CD4-positive, alpha-beta T cell treated with Interleukin-1 beta for 1 hour (primary cell): ENCODE measurements around the gene TMEM186.
A peak's percentile ranks its signal among the peaks of the same experiment; 100 is the strongest.
"Not testable (repeated sequence)": the region's sequence is repeated elsewhere in the genome, so short reads cannot be mapped to it uniquely, and the experiment has no call there.

Source experiments
- DNase-seq, 2 donors: peaks; one replicate each; pipeline ENCODE4 v3.0.0-alpha.2; 2020 to 2022

TMEM186 gene, protein sequence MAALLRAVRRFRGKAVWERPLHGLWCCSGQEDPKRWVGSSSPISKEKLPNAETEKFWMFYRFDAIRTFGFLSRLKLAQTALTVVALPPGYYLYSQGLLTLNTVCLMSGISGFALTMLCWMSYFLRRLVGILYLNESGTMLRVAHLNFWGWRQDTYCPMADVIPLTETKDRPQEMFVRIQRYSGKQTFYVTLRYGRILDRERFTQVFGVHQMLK

DNA sequence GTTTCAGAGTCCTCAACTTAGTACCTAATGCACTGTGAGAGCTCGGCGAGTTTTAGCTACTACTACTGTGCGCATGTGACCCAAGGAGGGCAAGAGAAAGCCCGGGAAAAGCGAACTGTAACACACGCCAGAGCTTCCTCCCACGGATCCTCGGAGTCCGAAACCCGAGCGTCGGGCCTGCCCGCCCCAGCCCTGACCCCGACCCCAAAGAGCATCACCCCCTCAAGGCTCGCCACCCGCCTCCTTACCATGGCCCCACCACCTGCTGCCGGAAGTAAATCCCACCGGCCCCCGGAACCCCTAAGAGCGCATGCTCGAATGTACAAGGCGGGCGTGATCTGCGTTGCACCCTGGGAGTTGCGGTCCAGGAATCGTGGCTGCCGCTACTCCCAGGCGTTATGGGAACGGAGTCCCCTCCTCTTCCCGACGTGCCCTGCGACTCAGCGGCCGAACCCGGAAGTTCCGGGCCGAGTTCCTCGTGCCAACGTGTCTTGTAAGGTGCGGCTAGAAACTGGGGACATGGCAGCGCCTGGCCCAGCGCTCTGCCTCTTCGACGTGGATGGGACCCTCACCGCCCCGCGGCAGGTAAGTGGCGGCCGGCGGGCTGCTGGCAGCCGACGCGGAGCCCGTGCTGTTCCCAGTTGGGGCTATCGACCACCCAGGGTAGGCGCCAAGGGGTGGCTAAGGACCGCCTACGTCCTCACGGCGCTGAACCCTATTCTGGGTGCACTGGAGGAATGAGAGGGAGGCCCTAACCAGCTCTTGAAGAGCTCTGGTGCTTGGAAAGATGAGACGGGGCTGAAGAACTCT, at the start of gene TMEM186, which contains the start of gene PMM2:
TSS of gene TMEM186 (minus strand) at position 276 of the 810 bp plus-strand sequence. CDS start at position 251, 25 bp downstream.
TSS of gene PMM2 (plus strand) at position 476 of the 810 bp plus-strand sequence. CDS start at position 520, 44 bp downstream.
- DNase-seq: peak; percentile 95 to 96

DNA sequence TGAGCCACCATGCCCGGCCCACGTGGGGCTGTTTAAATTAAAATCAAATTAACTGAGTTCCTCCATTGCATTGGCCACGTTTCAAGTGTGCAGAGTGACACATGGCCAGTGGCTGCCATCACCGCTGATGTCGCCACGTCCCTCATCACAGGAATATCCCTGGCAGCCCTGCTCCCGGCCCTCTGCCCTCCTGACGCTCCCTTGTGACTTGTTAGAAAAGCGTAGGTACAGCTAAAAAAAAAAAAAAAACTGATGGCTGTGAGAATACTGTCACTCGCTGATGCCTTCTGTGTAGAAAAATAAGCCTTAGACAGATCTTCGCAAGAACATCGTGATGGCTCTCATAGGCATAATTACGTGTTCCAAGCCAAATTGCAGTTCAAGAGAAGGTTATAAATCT, 49.7 kb upstream of the TMEM186 start:
- DNase-seq: no peak

DNA sequence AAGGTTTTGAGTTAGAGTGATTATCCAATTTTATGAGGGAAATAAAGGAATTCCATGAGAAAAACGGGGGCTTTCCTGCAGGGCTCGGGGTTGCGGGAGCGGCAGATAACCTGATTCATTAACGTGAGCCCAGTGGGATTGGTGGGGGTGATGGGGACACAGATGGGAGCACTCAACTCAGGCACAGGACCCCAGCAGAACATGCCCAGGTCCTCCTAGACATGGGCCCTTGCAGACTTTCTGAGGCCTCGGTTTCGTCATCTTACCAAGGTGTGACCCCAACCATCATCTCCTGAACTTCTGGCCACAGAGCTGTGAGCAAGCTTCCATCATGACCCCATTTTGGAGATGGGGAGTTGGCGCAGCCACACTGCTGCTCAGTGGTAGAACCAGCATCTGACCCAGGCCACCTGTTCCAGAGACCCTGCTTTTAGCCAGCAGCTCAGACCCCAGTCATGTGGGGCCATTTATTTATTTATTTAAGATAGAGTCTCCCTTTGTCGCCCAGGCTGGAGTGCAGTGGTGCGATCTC, 49.0 kb upstream of the TMEM186 start:
- no peak for DNase-seq

DNA sequence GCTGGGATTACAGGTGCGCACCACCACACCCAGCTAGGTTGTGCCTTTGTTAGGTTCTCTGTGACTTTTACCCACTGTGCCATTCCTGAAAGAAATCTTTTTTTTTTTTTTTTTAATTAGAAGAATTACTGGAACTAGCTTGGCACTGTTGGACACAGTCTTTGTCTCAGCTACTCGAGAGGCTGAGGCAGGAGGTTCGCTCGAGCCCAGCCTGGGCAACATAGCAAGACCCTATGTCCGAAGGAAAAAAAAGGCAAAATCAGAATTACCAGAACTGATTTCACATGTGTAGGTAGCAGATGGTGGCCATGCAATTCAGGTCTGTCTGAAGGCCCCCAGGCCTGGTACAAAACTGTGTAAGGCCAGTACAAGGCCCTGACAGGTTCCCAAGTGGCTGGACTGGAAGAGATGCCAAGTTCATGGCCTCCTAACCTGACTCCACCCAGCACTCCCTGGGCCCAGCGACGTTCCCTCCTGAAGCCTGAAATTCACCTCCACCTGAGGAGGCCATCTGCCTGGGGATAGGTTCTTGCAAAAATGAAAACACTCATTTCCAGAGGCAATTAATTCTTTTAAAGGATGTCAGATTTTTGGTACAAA, 48.4 kb upstream of the TMEM186 start:
- no peak for DNase-seq

DNA sequence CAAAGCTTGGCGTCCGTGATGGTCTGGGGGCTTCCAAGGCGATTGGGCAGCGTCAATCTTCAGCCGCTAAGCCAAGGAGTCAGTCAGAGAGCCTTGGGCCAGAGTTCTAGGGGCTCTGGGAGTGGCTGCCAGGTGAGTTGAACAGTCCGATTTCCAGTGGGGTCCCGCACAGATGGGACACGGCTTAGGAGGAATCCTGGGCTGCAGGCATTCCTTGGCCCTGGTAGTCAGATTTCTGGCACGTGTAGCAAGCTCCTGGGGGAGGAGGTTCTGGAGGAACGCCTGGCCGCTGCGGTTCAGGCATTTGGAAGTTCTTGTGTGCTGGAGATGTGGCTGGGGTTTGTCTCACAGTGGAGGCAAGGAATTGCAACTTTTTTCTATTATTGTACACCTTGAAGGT, 45.9 kb upstream of the TMEM186 start:
- DNase-seq: not testable (repeated sequence)

DNA sequence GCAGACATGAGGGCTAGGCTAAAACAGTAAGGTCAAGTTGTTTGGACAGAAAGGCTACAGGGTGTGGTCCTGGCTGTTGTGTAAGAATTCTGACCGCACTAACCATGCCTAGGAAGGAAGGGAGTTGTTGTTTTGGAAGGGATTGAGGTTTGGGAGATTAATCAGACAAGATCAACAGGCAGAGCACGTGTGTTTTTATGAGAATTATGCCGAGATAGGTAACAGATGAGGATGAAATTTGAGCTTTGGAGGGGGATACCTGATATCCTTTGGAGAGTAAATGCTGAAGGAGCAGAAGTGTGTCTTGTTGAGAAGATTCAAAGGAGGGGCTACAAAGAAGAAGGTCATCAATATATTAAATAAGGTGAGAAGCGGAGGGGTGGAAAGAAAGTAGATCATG, 44.6 kb upstream of the TMEM186 start:
- DNase-seq: not testable (repeated sequence)

DNA sequence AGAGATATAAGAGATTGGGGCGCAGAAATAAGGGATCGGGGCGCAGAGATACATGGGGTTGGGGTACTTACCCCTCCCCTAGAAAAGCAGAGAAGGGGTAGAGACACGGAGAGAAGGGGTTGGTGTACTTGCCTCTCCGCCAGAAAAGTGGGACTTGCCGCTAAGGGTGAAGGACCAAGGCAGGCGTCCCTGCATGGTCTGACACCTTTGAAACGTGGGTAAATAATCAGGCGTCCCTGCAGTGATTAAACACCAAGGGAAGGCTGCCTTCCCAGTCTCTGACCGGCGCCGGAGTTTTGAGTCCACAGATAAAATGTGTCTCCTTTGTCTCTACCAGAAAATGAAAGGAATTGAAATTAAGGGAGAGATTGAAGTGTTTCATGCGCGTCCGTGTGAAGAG, 40.2 kb upstream of the TMEM186 start:
- not testable (repeated sequence) for DNase-seq

DNA sequence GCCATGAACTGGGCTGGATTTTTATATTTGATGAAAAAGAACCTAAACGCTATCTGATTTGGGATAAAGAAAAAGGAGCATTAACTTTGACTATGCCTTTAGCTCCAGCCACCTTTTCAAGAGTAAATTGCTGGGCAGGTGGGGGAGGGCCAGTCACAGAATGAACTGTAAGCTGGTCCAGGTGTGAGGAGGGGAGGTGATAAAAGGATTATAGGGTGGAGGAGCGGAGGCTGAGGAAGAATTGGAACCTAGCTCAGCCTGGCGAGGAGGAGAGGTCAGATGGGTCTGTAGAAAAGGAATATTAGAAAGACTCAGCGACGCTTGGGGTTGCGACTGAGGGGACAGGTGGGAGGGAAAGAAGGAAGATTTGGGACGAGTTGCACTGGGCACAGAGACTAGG, 39.4 kb upstream of the TMEM186 start:
- DNase-seq: not testable (repeated sequence)

DNA sequence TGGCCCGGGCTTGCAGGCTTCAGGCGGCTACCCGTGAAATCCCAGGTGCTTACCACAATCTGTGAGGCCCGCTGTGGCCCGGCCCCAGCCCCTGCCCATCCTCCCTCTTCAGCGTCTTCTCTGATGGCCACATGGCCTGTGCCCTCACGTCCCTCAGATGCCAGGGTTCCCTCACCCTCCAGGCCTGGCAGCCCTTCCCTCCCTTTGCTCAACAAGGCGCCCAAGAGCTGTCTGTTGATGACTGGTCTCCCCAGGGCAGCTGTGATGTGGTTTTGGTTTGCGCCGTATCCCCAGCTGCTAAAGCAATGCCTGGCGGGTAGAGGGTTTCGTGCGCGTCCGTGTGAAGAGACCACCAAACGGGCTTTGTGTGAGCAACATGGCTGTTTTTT, 35.3 kb upstream of the TMEM186 start:
- DNase-seq: peak in 1 of 2 donors; percentile 38

DNA sequence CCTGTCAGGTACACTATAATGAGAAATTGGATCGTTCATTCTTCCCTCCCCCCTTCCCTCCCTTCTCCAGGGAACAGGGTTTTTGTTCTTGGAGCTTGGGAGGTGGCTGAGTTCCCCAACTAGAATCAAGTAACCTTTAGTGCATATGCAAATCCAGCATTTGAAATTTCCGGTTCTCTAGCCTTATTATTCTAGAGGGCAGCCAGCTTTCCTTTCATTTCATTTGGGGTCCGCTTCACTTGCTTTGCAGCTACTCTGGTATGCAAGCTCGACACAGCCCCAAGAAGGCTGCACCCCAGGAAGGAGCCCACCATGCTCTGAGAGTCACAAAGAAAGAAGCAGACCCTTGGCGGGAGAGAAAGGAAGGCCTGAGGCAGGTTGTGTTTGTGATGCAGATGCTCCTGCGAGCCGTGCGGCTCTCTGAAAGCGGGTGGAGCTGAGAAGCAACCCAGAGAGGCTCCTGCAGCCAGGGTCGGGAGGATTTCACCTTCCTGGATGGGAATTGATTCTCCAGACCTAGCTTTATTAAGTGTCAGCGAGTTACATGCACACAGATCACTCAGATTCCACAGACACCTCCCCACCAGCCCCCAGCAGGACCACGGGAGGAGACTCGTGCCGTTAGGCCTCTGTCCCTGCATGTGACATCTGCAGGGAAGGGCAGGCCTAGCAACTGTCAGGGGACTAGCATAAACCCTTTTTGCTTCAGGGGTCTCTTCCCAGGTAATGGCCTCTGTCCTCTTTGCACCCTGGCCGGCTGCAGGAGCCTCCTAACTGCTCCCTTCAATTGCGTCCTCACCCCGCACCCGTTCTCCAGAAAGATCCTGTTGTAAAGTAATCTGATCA, 34.7 kb upstream of the TMEM186 start:
- DNase-seq: no peak

DNA sequence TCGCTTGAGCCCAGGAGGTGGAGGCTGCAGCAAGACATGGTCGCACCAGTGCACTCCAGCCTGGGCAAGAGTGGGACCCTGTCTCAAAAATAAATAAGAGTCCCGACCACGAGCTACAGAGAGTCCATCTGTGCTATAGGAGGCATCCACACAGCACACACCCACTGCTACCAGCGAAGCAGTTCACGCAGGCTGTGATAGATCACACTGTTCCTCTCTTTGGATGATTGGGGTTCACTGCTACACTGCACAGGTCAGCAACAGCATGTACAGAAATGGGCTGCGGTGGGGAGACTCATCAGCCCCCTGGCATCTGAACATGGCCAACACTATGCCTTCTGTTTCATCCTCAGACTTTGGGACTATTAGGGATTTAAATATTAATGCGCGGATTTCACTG, 34.0 kb upstream of the TMEM186 start:
- no peak for DNase-seq

DNA sequence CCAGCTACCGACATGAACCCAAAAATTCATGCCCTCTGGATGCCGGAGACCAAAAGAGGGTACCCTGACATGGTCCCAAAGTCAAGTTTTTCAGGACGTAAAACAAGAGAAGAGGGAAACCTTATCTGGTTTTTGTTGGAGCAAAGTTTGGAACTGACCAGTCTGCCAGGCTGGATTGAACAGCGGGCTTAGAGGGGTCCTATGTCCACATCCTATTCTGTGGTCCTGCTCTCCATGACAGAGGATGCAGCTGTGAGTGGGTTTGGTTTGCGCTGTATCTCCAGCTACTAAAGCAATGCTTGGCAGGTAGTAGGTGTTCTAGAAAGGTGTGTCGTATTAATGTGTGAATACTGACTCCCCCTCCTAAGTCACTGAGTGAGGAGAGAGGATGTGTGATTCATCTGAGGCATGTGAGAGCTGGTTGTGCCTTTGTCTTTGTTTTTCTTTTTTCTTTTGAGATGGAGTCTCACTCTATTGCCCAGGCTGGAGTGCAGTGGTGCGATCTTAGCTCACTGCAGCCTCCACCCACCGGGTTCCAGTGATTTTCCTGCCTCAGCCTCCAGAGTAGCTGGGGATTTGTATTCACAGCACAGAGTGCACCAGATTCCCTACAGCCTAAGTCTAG, 31.2 kb upstream of the TMEM186 start:
- DNase-seq: no peak

DNA sequence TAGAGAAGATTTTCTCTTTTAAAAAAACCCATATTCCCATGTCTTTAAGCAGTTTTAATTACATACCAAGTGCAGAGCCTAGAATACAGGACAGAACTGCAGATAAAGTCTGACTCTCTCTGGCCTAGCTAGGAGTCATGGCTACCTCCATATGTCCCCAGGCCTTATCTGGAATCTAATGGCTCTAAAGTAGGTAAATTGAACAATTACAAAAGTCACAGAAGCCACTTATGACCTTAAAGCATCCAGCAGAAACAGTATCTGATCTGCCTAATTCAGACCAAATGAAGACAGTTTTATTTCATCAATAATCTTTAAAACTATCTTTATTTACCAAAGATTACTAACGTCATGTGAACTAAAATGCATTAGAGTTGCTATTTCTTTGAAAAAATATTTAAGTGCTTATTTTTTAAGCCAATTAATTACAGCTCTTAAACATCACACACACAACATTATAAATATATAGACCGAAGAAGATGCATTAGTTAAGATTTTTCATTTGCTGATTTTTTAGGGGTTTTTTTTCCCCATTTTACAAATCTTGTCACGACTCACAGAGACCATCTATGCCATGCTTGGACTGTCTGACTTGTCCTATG, 28.9 kb upstream of the TMEM186 start:
- DNase-seq: no peak

DNA sequence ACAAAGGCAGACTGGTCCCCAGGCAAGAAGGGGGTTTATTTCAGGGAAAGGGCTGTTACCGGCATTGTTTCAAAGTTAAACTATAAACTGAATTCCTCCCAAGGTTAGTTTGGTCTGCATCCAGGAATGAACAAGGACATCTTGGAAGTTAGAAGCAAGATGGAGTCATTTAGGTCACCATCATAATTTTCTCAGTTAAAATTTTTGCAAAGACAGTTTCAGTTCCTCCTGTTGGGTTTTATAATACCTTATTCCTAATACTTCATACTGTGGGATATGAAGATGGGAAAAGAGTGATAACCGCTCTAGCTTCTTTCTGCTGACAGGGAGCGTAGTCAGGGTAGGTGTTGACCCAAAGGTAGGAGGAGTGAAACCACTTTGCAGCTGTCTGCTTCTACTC, 25.0 kb upstream of the TMEM186 start:
- DNase-seq: no peak

DNA sequence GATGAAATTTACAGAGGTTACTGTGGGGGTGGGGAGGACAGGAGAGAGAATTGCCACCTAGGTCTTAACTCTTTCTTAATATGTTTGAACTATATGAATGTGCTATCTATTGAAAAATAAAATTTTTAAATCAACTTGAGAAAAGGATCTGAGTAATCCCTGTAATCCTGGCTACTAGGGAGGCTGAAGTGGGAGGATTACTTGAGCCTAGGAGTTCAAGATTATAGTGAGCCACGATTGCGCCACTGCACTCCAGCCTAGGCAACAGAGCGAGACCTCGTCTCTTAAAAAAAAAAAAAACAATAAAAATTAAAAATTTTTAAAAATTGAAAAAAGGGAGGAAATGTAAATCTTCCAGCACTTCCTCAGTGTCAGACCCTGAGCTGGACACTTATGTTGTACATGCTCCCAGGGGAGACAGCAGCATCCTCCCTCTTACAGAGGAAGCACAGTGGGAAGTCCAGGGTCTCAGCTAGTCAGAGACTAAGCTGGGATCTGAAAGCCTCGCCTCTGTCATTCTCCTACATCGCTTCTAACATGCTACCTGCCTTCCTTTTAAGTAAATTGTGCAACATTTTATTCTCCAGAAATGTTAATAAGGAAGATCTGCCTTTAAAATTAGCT, 22.1 kb upstream of the TMEM186 start:
- DNase-seq: no peak

DNA sequence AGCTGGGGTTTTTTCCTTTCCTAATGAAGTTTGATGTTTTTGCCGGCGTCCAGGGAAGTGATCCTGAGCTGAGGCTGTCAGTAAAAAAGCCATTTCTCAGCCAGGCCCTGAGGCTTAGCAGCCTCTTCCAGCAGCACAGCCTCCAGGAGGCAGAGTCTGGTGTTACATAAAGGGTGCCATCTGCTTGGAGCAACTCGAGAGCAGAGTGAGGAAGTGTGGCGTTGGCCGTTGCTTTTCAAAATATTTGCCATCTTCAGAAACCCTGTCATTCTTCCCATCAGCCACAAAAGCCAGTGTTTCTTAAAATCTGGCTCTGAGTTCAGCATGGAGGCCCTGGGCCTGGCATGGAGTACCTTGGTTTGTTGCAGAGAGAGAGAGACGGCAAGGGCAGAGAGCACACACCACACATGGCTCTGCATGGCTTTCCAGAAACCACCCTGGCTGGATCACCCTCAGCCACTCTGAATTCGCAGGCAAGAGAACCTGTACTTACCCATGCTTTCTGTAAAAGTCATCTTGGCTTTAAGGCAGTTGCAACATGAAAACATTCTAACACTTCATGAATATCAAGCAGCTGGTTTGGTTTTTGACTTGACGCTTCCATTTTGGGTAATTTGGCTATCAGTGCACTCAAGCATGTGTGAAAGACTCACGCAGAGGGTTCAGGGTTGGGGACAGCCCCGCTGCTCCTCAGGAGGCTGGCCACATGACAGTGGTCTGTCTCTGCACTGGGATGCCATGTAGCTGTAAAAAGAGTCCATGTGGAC, 21.2 kb upstream of the TMEM186 start:
- no peak for DNase-seq

DNA sequence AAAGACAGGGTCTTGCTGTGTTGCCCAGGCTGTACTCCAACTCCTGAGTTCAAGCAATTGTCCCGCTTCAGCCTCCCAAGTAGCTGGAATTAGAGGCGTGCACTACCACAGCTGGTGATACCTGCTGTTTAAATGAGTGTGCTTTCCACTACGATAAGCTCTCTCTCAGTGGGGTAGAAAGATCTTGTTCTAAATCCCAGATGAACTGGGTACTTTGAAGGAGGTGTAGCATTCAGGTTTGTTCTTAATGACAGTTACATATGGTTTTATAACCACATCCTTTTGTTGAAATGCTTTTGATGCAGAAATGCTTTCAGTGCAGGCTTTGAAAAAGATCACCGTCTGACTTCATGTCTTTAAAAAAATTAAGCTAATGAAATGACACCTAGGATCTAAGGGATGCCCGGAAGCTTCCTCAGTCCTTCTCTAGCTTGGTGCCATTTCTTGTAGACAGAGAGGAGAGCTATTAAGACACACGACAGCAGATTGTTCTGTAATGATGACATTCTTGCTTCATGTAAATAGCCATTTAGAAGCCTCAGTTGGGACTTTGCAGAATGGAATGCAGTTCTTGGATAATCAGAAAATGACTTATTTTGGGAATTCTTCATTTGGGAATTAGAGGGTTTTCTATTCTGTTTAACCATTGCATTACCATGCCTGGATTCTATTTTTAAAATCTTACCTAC, 19.7 kb upstream of the TMEM186 start:
- peak in 1 of 2 donors; percentile 17 for DNase-seq

DNA sequence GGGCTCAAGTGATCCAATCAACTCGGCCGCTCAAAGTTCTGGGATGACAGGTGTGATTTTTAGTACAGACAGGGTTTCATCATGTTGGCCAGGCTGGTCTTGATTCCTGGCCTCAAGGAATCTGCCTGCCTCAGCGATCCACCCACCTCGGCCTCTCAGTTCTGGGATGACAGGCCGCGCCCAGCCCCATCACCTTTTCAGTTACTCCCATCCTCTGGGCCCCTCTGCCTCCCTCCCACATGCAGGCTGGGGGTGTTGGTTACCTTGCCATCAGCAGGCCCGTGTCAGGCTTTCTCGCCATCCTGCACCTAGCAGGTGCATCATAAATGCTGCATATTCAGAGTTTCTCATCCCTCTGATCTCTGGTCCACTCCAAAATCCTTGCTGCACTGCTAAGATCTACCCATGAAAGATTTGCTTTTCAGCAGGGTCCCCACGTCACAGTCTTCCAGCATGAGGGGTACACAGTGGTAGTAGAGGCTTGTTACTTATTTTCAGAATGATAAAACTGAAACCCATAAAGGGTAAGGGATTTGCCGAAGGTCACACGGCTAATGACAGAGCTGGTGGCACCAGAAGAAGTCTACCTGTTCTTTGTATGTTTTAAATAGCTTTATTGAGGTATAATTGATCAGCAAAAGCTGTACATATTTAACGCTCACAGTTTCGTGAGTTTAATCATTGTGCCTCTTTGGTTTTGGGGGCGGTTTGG, 16.8 kb upstream of the TMEM186 start:
- no peak for DNase-seq

DNA sequence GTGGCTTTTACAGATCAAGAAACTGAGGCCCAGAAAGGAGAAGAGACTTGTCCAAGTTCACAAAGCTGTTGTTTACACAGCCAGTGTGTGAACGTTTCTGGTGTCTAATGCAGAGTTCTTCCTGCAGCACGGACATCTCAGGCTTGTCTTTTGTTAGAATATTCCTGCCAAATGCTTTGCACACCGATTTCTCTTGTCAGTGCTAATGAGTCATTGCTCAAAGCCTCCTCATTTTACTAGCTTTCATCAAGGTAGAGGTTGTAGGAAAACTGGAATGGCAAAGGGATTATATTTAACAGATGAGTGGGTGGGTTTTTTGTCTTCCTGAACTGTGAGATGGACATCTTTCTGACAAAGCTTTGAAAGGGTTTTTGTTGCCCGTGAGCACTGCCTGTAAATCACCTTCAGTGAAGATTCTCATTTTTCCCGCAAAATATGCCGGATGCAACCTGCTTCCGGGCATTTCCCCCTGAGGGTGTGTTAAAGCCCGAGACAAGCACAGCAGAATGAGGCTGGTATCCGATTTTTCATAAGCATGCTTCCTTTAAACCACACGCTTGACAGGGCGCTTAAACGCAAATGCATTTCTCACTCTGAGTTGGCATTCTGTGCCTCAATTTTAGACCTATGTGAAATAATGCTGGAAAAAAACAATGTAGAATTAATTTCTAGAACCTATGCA, 14.9 kb upstream of the TMEM186 start:
- no peak for DNase-seq
